K562 (cell line): ENCODE measurements around the gene EXOC4. TPM values are rescaled to one million over a fixed set of nuclear protein-coding genes. Genes with fewer than 3 reads are reported as not detected.

Experiments
- ATAC-seq: fragments of 200-7000 bp; cut with Tn5 transposase; 3 replicates; pipeline ENCODE4 v1.9.1; 2020; ENCODE audit warnings: moderate library complexity
- BruUV-seq: library from RNA; stranded (reverse); fragments of 400-500 nt; replicated peaks from 2 replicates; lab custom pipeline; 2021; lab: Mats Ljungman, UMichigan
- CTCF ChIA-PET: fragments of 300-600 bp; formaldehyde crosslinking; extraction: SDS; loops from one replicate; lab custom pipeline; 2021; ENCODE audit warnings: low intra/inter-chr PET ratio; lab: Yijun Ruan, JAX
- POLR2A ChIA-PET: fragments of 300-600, 350-650 bp; sonication (Branson Sonifier 250); formaldehyde crosslinking; extraction: SDS; loops from one replicate; lab custom pipeline; 2021; ENCODE audit warnings: antibody characterized with exemption, inconsistent platforms; lab: Yijun Ruan, JAX
- DNase-seq, 4 experiments: peaks; one replicate each; pipeline versions ENCODE4 v3.0.0 to v3.0.0-alpha.2; 2011 to 2018; ENCODE audit warnings: low spot score in 3 of 4, mixed read lengths in 3 of 4; ENCODE audit errors: extremely low read depth in 1 of 4
- FAIRE-seq: peaks from 2 replicates; lab custom pipeline; 2011; peaks lifted over from hg19 to GRCh38; lab: Jason Lieb, UNC
- H2AFZ ChIP-seq: 2 replicates; pipeline ENCODE4 v1.6.0; 2011; ENCODE audit warnings: low read depth, low read length, control low read depth, inconsistent platforms
- H3K27ac ChIP-seq: fragments of 200-600 bp; 3 replicates; pipeline ENCODE4 v1.8.0; 2011; ENCODE audit warnings: low read depth, mild to moderate bottlenecking, control low read depth, inconsistent platforms, low read length, moderate library complexity, mixed read lengths; ENCODE audit errors: extremely low read depth
- H3K27me3 ChIP-seq, 2 experiments: fragments of 300-600 bp in 1 of 2; 2 replicates in 1 of 2; 3 replicates in 1 of 2; pipeline versions ENCODE4 v1.6.0 to v1.8.0; 2011; ENCODE audit warnings: inconsistent platforms in 2 of 2, low read length in 2 of 2, mild to moderate bottlenecking in 1 of 2, mixed read lengths in 1 of 2, moderate library complexity in 1 of 2; ENCODE audit not compliant: control insufficient read depth in 2 of 2, insufficient read depth in 2 of 2
- H3K36me3 ChIP-seq: fragments of 300-600 bp; 3 replicates; pipeline ENCODE4 v1.8.0; 2011; ENCODE audit warnings: mild to moderate bottlenecking, low read length, inconsistent platforms; ENCODE audit not compliant: control insufficient read depth, insufficient read depth
- H3K4me1 ChIP-seq, 2 experiments: fragments of 200-600 bp in 1 of 2; replicated peaks in 1 of 2; 2 replicates in 1 of 2; 3 replicates in 1 of 2; pipeline versions ENCODE4 v1.5.1 to v1.8.0; 2011; ENCODE audit warnings: inconsistent platforms in 2 of 2, low read length in 2 of 2, mild to moderate bottlenecking in 1 of 2, mixed read lengths in 1 of 2, moderate library complexity in 1 of 2; ENCODE audit not compliant: control insufficient read depth in 2 of 2, insufficient read depth in 2 of 2
- H3K4me2 ChIP-seq: 2 replicates; pipeline ENCODE4 v1.6.1; 2011; ENCODE audit warnings: low read length, control low read depth, inconsistent platforms, mixed read lengths; ENCODE audit not compliant: insufficient read depth
- H3K4me3 ChIP-seq: fragments of 200-600 bp; sonication (generic), shearing (Covaris generic); 2 replicates; pipeline ENCODE4 v1.5.1; 2016; ENCODE audit warnings: control low read depth, inconsistent platforms
- H3K79me2 ChIP-seq: fragments of 200-600 bp; 3 replicates; pipeline ENCODE4 v1.8.0; 2011; ENCODE audit warnings: low read length, inconsistent platforms; ENCODE audit not compliant: control insufficient read depth, insufficient read depth
- H3K9ac ChIP-seq, 2 experiments: 2 replicates each; pipeline versions ENCODE4 v1.6.0 to v1.6.1; 2011; ENCODE audit warnings: low read depth in 2 of 2, low read length in 2 of 2, control low read depth in 1 of 2, inconsistent platforms in 1 of 2, mild to moderate bottlenecking in 1 of 2, mixed read lengths in 1 of 2; ENCODE audit not compliant: insufficient read depth in 1 of 2
- H3K9me1 ChIP-seq: one replicate; pipeline ENCODE4 v1.6.0; 2011; ENCODE audit warnings: inconsistent platforms, mild to moderate bottlenecking, low read length, moderate library complexity; ENCODE audit not compliant: control insufficient read depth, insufficient read depth
- H3K9me3 ChIP-seq: replicated peaks from 2 replicates; pipeline ENCODE4 v1.5.1; 2011; ENCODE audit warnings: low read depth, low read length, inconsistent platforms; ENCODE audit not compliant: control insufficient read depth, insufficient read depth
- H4K20me1 ChIP-seq: replicated peaks from 2 replicates; pipeline ENCODE4 v1.6.1; 2011; ENCODE audit warnings: low read length, inconsistent platforms, mixed read lengths; ENCODE audit not compliant: control insufficient read depth, insufficient read depth
- CCNT2 ChIP-seq: IDR thresholded peaks from 2 replicates; pipeline ENCODE4 v1.6.1; 2011; ENCODE audit warnings: borderline replicate concordance, low read depth, mild to moderate bottlenecking, moderate library complexity, mixed read lengths, low read length; ENCODE audit not compliant: insufficient read length; ENCODE audit errors: extremely low read depth
- GABPA ChIP-seq: fragments of 200-800 bp; sonication (Bioruptor generic); conservative IDR thresholded peaks from 2 replicates; pipeline ENCODE4 v1.6.1; 2016; ENCODE audit warnings: low read depth, missing genetic modification characterization, missing compliant biosample characterization
- HNRNPK ChIP-seq: fragments of 200-400 bp; formaldehyde crosslinking; IDR thresholded peaks from one replicate; pipeline ENCODE4 v1.6.1; 2018; ENCODE audit warnings: mild to moderate bottlenecking, low read depth, low read length; ENCODE audit not compliant: poor library complexity, severe bottlenecking
- KAT2B ChIP-seq: IDR thresholded peaks from one replicate; pipeline ENCODE4 v1.6.1; 2012; ENCODE audit warnings: low read depth, mild to moderate bottlenecking, control low read depth, inconsistent platforms, low read length, moderate library complexity
- NELFE ChIP-seq: IDR thresholded peaks from 2 replicates; pipeline ENCODE4 v1.6.1; 2011; ENCODE audit warnings: mild to moderate bottlenecking; ENCODE audit not compliant: insufficient read depth, insufficient read length
- NR2F6 ChIP-seq: fragments of 450-650 bp; formaldehyde crosslinking; IDR thresholded peaks from 2 replicates; pipeline ENCODE4 v1.4.0; 2020; ENCODE audit warnings: mild to moderate bottlenecking
- RCOR1 ChIP-seq, 2 experiments: IDR thresholded peaks; 2 replicates each; pipeline ENCODE4 v1.6.1; 2012; ENCODE audit warnings: low read depth in 2 of 2, low read length in 2 of 2, borderline replicate concordance in 1 of 2, improper control_type of control experiment in 1 of 2
- SOX6 ChIP-seq: fragments of 450-650 bp; IDR thresholded peaks from 2 replicates; pipeline ENCODE4 v1.6.1; 2014; ENCODE audit warnings: mild to moderate bottlenecking
- SRSF3 ChIP-seq: fragments of 200-400 bp; formaldehyde crosslinking; IDR thresholded peaks from 2 replicates; pipeline ENCODE4 v1.6.1; 2016; ENCODE audit warnings: mild to moderate bottlenecking, low read length, moderate library complexity; ENCODE audit not compliant: insufficient read depth
- TAL1 ChIP-seq: fragments of 450-650 bp; IDR thresholded peaks from 2 replicates; pipeline ENCODE4 v1.6.1; 2016; ENCODE audit warnings: mild to moderate bottlenecking
- ZBED1 ChIP-seq: IDR thresholded peaks from 2 replicates; pipeline ENCODE4 v1.6.1; 2014
- ZFX ChIP-seq: sonication (generic); formaldehyde crosslinking; IDR thresholded peaks from 2 replicates; pipeline ENCODE4 v1.8.0; 2022; ENCODE audit warnings: mild to moderate bottlenecking, missing genetic modification reagents, moderate library complexity
- ZNF282 ChIP-seq: sonication (generic); formaldehyde crosslinking; IDR thresholded peaks from 2 replicates; pipeline ENCODE4 v1.8.1; 2023; ENCODE audit warnings: missing genetic modification reagents
- WGBS: fragments of 100-300 bp; shearing (Covaris generic); methylation state at CpG from one replicate; pipeline ENCODE4 v1.1.6; 2016; ENCODE audit warnings: low coverage, mixed read lengths; ENCODE audit not compliant: insufficient coverage; ENCODE audit errors: missing lambda C conversion rate; 5-methylcytosine and 5-hydroxymethylcytosine counted together
- in situ Hi-C: fragments of 300-500 bp; cut with MboI; formaldehyde crosslinking; loops from 4 replicates; pipeline ENCODE4 v1.15.0; 2018; ENCODE audit warnings: inconsistent platforms, mixed read lengths
- intact Hi-C: fragments of 100-400 bp; cut with micrococcal nuclease; formaldehyde crosslinking; loops from 2 replicates; pipeline ENCODE4 v1.14.2; 2022
- polyA plus RNA-seq, 8 experiments: library from polyadenylated mRNA; depleted of rRNA in 4 of 8; stranded (reverse) in 5 of 8; unstranded in 3 of 8; fragments of >200 nt; fragmentation: Nextera tagmentation in 2 of 8; fragmentation: Illumina TruSeq in 1 of 8; extraction: Ambion mirVana in 2 of 8; extraction: Trizol in 1 of 8; gene quantifications; 2 replicates each; pipeline versions ENCODE4 v1.2.1 to v1.2.3, GENCODE V29; 2011 to 2014; ENCODE audit warnings: inconsistent platforms in 1 of 8, missing spikeins in 1 of 8
- total RNA-seq, 7 experiments: library from RNA; depleted of rRNA in 6 of 7; stranded (reverse); fragments of >200 nt in 6 of 7; fragmentation: Illumina TruSeq in 2 of 7; extraction: Trizol in 2 of 7; gene quantifications; 2 replicates each; pipeline versions ENCODE4 v1.2.1 to v1.2.3, GENCODE V29; 2011 to 2021; ENCODE audit warnings: low replicate concordance in 1 of 7
- TF ChIP-seq, protein P1 (sequence below): sonication (generic); formaldehyde crosslinking; IDR thresholded peaks from 2 replicates; pipeline ENCODE4 v1.8.0; 2023; ENCODE audit warnings: missing genetic modification reagents, mild to moderate bottlenecking, borderline replicate concordance

The EXOC4 gene
- total and polyA plus RNA-seq, 9 of the 15 experiments (the other 6 are each of a cell fraction or from before 2014, with no cell fraction given): 18.5 to 73.1 (median 46.6) TPM

DNA sequence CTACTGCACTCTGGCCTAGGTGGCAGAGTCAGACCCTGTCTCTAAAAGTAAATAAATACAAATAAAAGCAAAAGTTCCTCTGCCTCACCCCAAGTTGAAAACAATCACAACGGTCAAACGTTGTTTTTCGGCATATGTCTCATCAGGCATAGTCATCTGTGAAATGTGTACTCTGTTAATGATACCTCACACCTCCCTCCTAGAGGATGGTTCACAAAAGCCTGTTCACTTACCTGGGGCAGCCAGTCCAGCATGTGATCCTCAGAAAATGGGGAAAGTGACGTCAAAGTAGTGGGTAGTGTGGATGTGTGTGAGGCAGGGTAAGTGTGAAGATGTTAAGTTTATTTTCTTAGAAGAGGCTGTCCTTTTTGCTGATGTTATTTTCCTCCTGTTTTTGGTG, 620.3 kb downstream of the EXOC4 start:
- 49% methylated on average over 4 of the region's 4 CpGs for WGBS

DNA sequence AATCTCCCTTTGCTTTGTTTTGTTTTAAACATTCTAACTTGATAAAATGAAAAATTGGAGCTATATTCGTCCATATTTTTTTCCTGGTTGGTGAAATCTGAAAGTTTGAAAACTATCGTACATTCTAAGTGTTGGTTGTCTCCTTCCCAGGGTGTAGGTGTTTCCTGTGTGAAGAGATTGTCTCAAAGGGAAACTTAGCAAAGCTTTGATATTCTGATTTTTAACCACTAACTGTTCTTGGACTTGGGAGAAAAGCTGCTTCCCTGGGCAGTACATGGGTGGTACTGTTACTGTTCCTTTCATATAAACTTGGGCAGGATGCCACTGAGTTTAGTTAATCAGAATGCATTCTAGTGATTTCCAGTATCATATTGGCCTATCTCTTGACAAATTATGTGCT, 620.8 kb downstream of the EXOC4 start:
- H2AFZ ChIP-seq: no peak overlapping the region
- H3K9me1 ChIP-seq: no peaks in the 10 kb centered on the region
- no peak for DNase-seq
- no peak for FAIRE-seq
- H3K9me3 ChIP-seq: no peaks in the 10 kb centered on the region
- no peak for ATAC-seq
- H3K27ac ChIP-seq: no peak overlapping the region
- no peak overlapping the region for H3K9ac ChIP-seq
- H4K20me1 ChIP-seq: no peaks in the 10 kb centered on the region
- H3K36me3 ChIP-seq: no peaks in the 10 kb centered on the region
- no peak overlapping the region for H3K4me3 ChIP-seq
- H3K79me2 ChIP-seq: no peaks in the 10 kb centered on the region
- H3K4me1 ChIP-seq: no peaks in the 10 kb centered on the region
- ChIA-PET CTCF (no interaction called here), POLR2A (interaction anchor here (0.7 to 0.8 kb wide), 2 partner anchors 455 to 1278 kb away, joined by 3 read pairs; no protein-coding TSS in a partner anchor)
- intact Hi-C loops (loop anchor here (10.0 kb wide), 1 partner anchor 381 kb away; no protein-coding TSS in a partner anchor), in situ Hi-C loops (no loop called here)
- no peaks in the 10 kb centered on the region for H3K27me3 ChIP-seq
- H3K4me2 ChIP-seq: no peak overlapping the region
- no TSS peak for BruUV-seq
- 23% methylated on average over 2 of the region's 2 CpGs for WGBS
- TF ChIP-seq ZFX (no peak), NELFE (no peak), CCNT2 (no peak)
- TF ChIP-seq, protein P1, sequence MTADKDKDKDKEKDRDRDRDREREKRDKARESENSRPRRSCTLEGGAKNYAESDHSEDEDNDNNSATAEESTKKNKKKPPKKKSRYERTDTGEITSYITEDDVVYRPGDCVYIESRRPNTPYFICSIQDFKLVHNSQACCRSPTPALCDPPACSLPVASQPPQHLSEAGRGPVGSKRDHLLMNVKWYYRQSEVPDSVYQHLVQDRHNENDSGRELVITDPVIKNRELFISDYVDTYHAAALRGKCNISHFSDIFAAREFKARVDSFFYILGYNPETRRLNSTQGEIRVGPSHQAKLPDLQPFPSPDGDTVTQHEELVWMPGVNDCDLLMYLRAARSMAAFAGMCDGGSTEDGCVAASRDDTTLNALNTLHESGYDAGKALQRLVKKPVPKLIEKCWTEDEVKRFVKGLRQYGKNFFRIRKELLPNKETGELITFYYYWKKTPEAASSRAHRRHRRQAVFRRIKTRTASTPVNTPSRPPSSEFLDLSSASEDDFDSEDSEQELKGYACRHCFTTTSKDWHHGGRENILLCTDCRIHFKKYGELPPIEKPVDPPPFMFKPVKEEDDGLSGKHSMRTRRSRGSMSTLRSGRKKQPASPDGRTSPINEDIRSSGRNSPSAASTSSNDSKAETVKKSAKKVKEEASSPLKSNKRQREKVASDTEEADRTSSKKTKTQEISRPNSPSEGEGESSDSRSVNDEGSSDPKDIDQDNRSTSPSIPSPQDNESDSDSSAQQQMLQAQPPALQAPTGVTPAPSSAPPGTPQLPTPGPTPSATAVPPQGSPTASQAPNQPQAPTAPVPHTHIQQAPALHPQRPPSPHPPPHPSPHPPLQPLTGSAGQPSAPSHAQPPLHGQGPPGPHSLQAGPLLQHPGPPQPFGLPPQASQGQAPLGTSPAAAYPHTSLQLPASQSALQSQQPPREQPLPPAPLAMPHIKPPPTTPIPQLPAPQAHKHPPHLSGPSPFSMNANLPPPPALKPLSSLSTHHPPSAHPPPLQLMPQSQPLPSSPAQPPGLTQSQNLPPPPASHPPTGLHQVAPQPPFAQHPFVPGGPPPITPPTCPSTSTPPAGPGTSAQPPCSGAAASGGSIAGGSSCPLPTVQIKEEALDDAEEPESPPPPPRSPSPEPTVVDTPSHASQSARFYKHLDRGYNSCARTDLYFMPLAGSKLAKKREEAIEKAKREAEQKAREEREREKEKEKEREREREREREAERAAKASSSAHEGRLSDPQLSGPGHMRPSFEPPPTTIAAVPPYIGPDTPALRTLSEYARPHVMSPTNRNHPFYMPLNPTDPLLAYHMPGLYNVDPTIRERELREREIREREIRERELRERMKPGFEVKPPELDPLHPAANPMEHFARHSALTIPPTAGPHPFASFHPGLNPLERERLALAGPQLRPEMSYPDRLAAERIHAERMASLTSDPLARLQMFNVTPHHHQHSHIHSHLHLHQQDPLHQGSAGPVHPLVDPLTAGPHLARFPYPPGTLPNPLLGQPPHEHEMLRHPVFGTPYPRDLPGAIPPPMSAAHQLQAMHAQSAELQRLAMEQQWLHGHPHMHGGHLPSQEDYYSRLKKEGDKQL: no peak

More for the DNA sequence above, 620.3 kb downstream of the EXOC4 start:
- TF ChIP-seq SRSF3 (no peak), NR2F6 (CRISPR knock-in tag) (no peak), SOX6 (no peak), ZNF282 (CRISPR knock-in tag) (no peak), KAT2B (no peak), RCOR1 (IDR thresholded peaks at IDR 0.05; ENCODE audit: borderline replicate concordance in 1 of 2, low read depth in 2 of 2, low read length in 2 of 2) (no peak), ZBED1 (no peak), HNRNPK (no peak), TAL1 (no peak), GABPA (tag) (no peak)
- TF ChIP-seq, all 486 proteins: peak for 0
- Histone ChIP-seq H3K9me3 (no peaks in the 10 kb centered on the region), H3K36me3 (no peaks in the 10 kb centered on the region), H3K9me1 (no peaks in the 10 kb centered on the region), H3K79me2 (no peaks in the 10 kb centered on the region), H2AFZ (no peak overlapping the region), H3K9ac (no peak overlapping the region), H4K20me1 (no peaks in the 10 kb centered on the region), H3K4me3 (no peak overlapping the region), H3K4me1 (no peaks in the 10 kb centered on the region), H3K4me2 (no peak overlapping the region), H3K27me3 (no peaks in the 10 kb centered on the region), H3K27ac (no peak overlapping the region)
- in situ Hi-C loops (no loop called here), intact Hi-C loops (loop anchor here (10.0 kb wide), 1 partner anchor 382 kb away; no protein-coding TSS in a partner anchor)
- ChIA-PET POLR2A (interaction anchor here (0.7 to 0.8 kb wide), 2 partner anchors 455 to 1277 kb away, joined by 3 read pairs; no protein-coding TSS in a partner anchor), CTCF (no interaction called here)
- ATAC-seq (no peak), DNase-seq (no peak), FAIRE-seq (no peak)
- BruUV-seq: no TSS peak
